Subcutaneous adipose tissue (tissue), 4 donors: ENCODE measurements around the gene RNU4-1. TPM values are rescaled to one million over a fixed set of nuclear protein-coding genes. Genes with fewer than 3 reads are reported as not detected.

Source experiments
- total RNA-seq, 4 donors: library from RNA; depleted of rRNA; stranded (reverse); fragments of >200 nt; gene quantifications; one replicate each; pipeline ENCODE4 v1.1.0, GENCODE V29; 2016
- TF ChIP-seq, protein P1 (sequence below): fragments of 450-650 bp; IDR thresholded peaks from one replicate; pipeline ENCODE4 v1.5.1; 2016; ENCODE audit warnings: low read depth, mild to moderate bottlenecking, control low read depth, antibody characterized with exemption, moderate library complexity

The RNU4-1 gene
- total RNA-seq, 4 donors from 2014 or later = under 0.01 TPM

DNA sequence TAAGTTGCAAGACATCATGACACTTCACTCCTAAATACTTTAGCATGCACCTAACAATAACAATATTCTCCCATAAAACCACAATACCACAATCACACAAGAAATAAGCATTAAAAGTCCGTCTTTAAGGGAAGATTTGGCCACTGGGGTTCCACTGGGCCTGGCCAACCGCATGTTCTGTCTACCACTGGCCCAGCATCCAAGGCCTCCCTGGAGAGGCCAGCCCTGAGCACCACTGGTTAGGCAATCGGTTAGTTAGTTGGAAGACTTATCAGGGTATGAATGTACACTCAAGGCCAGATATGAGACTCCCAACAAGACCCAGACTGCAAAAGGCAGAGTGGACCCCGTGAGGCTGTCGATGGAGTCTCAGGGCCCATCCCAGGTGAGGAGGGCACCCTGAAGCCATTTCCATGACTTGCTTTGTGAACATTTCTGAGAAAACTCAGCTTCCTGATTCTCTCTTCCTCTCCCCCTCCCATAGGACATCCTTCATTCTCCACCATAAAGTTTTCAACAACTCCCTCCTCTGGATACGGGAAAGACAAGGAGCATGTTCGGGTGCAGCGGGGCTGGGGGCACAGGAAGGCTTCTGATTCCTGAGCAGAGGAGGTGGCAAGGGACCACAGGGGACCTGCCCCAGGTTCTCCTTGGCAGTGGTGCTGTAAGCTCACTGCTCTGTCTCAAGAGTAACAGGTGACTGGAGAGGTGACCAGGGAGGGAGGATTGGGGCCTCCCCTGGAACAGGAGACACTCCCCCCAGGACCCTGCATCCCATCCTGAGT is 33.4 kb downstream of the RNU4-1 start:
- TF ChIP-seq, protein P1, sequence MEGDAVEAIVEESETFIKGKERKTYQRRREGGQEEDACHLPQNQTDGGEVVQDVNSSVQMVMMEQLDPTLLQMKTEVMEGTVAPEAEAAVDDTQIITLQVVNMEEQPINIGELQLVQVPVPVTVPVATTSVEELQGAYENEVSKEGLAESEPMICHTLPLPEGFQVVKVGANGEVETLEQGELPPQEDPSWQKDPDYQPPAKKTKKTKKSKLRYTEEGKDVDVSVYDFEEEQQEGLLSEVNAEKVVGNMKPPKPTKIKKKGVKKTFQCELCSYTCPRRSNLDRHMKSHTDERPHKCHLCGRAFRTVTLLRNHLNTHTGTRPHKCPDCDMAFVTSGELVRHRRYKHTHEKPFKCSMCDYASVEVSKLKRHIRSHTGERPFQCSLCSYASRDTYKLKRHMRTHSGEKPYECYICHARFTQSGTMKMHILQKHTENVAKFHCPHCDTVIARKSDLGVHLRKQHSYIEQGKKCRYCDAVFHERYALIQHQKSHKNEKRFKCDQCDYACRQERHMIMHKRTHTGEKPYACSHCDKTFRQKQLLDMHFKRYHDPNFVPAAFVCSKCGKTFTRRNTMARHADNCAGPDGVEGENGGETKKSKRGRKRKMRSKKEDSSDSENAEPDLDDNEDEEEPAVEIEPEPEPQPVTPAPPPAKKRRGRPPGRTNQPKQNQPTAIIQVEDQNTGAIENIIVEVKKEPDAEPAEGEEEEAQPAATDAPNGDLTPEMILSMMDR = no peak

DNA sequence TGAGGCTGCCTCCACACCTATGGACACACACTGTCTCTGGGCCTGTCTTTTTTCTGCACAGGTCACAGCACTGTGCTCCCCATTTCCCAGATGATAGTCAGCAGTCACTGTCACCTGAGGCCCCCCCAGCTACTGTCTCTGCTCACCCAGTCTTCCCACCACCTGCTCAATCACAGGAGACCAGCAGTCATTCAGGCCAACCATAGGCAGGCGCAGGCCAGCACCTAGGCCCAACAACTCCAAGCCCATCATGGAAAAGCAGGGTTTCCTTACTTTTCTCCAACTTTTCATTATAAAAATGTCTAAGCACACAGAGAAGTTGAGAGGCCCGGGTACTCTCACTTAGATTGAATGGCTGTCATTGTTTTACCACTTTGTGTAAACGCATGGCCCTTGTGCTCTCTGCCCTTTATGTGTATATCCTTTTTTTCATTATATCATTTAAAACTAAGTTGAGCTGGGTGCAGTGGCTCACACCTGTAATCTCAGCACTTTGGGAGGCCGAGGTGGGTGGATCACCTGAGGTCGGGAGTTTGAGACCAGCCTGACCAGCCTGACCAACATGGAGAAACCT is 34.6 kb downstream of the RNU4-1 start:
- TF ChIP-seq, protein P1 = no peak

- TF ChIP-seq, protein P1 = no peak
Measured at GRCh38 chr12:120257041-120257821, 35.8 kb downstream of the RNU4-1 start.

DNA sequence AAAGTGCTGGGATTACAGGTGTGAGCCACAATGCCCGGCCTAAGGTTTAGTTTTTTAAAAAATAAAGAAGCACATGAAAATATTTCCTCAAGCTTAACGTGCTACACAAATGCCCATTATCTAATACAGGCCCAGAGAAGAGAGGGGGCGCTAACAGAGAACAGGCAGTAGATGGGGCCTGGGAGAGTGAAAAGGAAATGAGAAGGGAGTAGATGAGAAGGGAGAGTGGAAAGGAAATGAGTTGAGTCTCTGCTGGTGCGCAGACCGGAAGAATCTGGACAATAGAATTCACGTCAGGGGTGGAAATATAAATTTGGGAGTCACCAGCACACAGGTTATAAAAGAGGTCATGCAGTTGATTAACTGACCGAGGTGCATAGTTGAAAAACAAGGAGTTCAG is 38.2 kb downstream of the RNU4-1 start:
- TF ChIP-seq, protein P1 = no peak

DNA sequence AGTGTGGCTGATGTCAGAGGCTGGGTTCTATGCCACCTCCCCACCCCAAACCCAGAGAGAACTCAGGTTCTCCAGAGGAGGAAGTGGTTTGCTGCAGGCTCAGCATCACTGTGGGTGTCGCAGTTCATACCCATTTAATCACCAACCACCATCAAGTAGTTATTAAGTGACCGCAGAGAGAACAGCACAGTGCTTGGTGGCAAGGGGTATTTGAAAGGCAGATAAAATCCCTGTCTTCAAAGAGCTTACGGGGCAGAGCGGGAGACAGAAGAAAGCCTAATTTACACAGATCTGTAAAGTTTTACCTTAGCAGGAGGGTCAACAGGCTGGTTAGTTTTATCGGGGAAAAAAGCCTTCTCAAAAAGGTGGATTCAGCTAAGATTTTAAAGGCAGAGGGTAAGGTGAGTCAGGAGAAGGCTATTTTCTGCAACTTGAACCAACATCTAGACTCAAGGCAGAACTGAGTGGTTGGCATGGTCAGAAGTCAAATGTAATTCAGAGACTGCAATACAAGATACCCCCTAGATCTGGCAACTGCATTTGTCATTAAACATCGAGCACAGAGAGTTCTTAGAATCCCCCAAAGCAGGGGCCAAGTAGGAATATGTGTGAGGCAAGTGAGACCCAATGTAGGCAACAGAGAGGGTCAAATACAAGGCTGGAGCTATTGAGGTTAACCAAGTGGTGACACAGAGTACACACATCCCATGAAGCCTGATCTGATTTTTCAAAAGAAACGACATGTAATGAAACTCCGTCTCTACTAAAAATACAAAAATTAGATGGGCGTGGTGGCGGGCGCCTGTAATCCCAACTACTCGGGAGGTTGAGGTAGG is 40.7 kb downstream of the RNU4-1 start:
- TF ChIP-seq, protein P1 = no peak

- TF ChIP-seq, protein P1 = no peak
Measured at GRCh38 chr12:120249875-120250795, 42.9 kb downstream of the RNU4-1 start.
